Endodermal cell (in vitro differentiated cells): ENCODE data around the gene LSM14A. TPM values are rescaled to one million over a fixed set of nuclear protein-coding genes. Genes with fewer than 3 reads are reported as not detected.

Source experiments
- DNase-seq: peaks from one replicate; pipeline ENCODE4 v3.0.0-alpha.2; 2017
- H3K27ac ChIP-seq: 2 replicates; pipeline ENCODE4 v1.5.1; 2013; ENCODE audit warnings: mild to moderate bottlenecking, low read depth, low read length, moderate library complexity
- H3K27me3 ChIP-seq: 2 replicates; pipeline ENCODE4 v1.6.1; 2013; ENCODE audit warnings: mild to moderate bottlenecking, low read length, moderate library complexity; ENCODE audit not compliant: insufficient read depth, control insufficient read depth, poor library complexity, severe bottlenecking
- H3K36me3 ChIP-seq: 2 replicates; pipeline ENCODE4 v1.7.0; 2013; ENCODE audit warnings: mild to moderate bottlenecking, low read length, moderate library complexity; ENCODE audit not compliant: control insufficient read depth, insufficient read depth
- H3K4me1 ChIP-seq: one replicate; pipeline ENCODE4 v1.7.0; 2013; ENCODE audit warnings: low read length; ENCODE audit not compliant: control insufficient read depth, insufficient read depth
- H3K4me3 ChIP-seq: 2 replicates; pipeline ENCODE4 v1.5.1; 2013; ENCODE audit warnings: mild to moderate bottlenecking, low read length, moderate library complexity
- H3K9ac ChIP-seq: 2 replicates; pipeline ENCODE4 v1.6.1; 2013; ENCODE audit warnings: mild to moderate bottlenecking, low read length, moderate library complexity; ENCODE audit not compliant: poor library complexity, severe bottlenecking; ENCODE audit errors: extremely low read depth
- H3K9me3 ChIP-seq: 2 replicates; pipeline ENCODE4 v1.6.1; 2013; ENCODE audit warnings: mild to moderate bottlenecking, low read length, moderate library complexity; ENCODE audit not compliant: control insufficient read depth
- H3K27ac Mint-ChIP-seq: 2 replicates; pipeline ENCODE4 v1.8.0; 2020; ENCODE audit warnings: mixed read lengths
- H3K27me3 Mint-ChIP-seq: 2 replicates; pipeline ENCODE4 v1.8.0; 2021; ENCODE audit warnings: mild to moderate bottlenecking, mixed read lengths; ENCODE audit not compliant: insufficient read depth
- H3K36me3 Mint-ChIP-seq: 2 replicates; pipeline ENCODE4 v1.8.0; 2020; ENCODE audit warnings: low read depth, mixed read lengths
- H3K4me1 Mint-ChIP-seq: 2 replicates; pipeline ENCODE4 v1.8.0; 2020; ENCODE audit warnings: mixed read lengths
- H3K4me3 Mint-ChIP-seq: 2 replicates; pipeline ENCODE4 v1.8.0; 2020; ENCODE audit warnings: mild to moderate bottlenecking, moderate library complexity, mixed read lengths
- H3K9me3 Mint-ChIP-seq: 2 replicates; pipeline ENCODE4 v1.8.0; 2020; ENCODE audit warnings: mild to moderate bottlenecking, mixed read lengths
- CTCF ChIP-seq: fragments of 200-600 bp; sonication (generic); conservative IDR thresholded peaks from 2 replicates; pipeline ENCODE4 v1.5.0; 2021; ENCODE audit warnings: antibody characterized with exemption, mild to moderate bottlenecking
- WGBS, 2 experiments: methylation state at CpG; one replicate each; pipeline versions ENCODE4 v1.1.5 to v1.1.7; 2013; ENCODE audit warnings: missing lambda C conversion rate in 2 of 2, mixed read lengths in 1 of 2; ENCODE audit not compliant: insufficient coverage in 1 of 2, insufficient read length in 1 of 2; 5-methylcytosine and 5-hydroxymethylcytosine counted together
- total RNA-seq, 2 donors: library from RNA; stranded (reverse); fragmentation: NEBNext Ultra II Directional in 1 of 2; extraction: Animal tissue kit (Norgen Biotek cat#: 25700) in 1 of 2; gene quantifications; 2 replicates in 1 of 2; 3 replicates in 1 of 2; pipeline ENCODE4 v1.2.1, GENCODE V29; 2021

Gene LSM14A
- total RNA-seq, 2 donors from 2014 or later = 188 to 192 TPM

- no peak overlapping the region for H3K4me3 ChIP-seq
- H3K27ac Mint-ChIP-seq = no peak overlapping the region
- H3K27me3 ChIP-seq = no peaks in the 10 kb centered on the region
- no peak for DNase-seq
- 93 to 97% methylated on average over 8 to 16 of the region's 17 CpGs for WGBS, 2 experiments
- no peak overlapping the region for H3K9ac ChIP-seq
- H3K4me1 Mint-ChIP-seq = peaks cover 2% of the 10 kb centered on the region
- H3K36me3 Mint-ChIP-seq = peaks cover 4% of the 10 kb centered on the region
- no peak for TF ChIP-seq CTCF
- H3K36me3 ChIP-seq = no peaks in the 10 kb centered on the region
- H3K27me3 Mint-ChIP-seq = no peaks in the 10 kb centered on the region
- H3K4me3 Mint-ChIP-seq = no peak overlapping the region
- H3K27ac ChIP-seq = no peak overlapping the region
- no peaks in the 10 kb centered on the region for H3K4me1 ChIP-seq
- H3K9me3 ChIP-seq = no peaks in the 10 kb centered on the region
- H3K9me3 Mint-ChIP-seq = no peaks in the 10 kb centered on the region
These were observed 71.7 kb downstream of the LSM14A start for GRCh38 chr19:34243876-34244578.

- no peak for DNase-seq
- Mint-ChIP-seq H3K4me1 (peaks cover 2% of the 10 kb centered on the region), H3K27me3 (no peaks in the 10 kb centered on the region), H3K36me3 (peaks cover under 1% of the 10 kb centered on the region), H3K27ac (no peak overlapping the region), H3K9me3 (no peaks in the 10 kb centered on the region), H3K4me3 (no peak overlapping the region)
- no peaks in the 10 kb centered on the region for H3K9me3 ChIP-seq
- no peak overlapping the region for H3K4me3 ChIP-seq
- no peaks in the 10 kb centered on the region for H3K27me3 ChIP-seq
- no peaks in the 10 kb centered on the region for H3K36me3 ChIP-seq
- no peak overlapping the region for H3K9ac ChIP-seq
- peak; percentile 14 for TF ChIP-seq CTCF
- WGBS, 2 experiments = 94 to 95% methylated on average over 10 to 13 of the region's 13 CpGs
- H3K4me1 ChIP-seq = no peaks in the 10 kb centered on the region
- H3K27ac ChIP-seq = no peak overlapping the region
These were observed 72.5 kb downstream of the LSM14A start for GRCh38 chr19:34244611-34245299.

- H3K9me3 ChIP-seq = no peaks in the 10 kb centered on the region
- no peak overlapping the region for H3K4me3 ChIP-seq
- Mint-ChIP-seq H3K27ac (no peak overlapping the region), H3K27me3 (no peaks in the 10 kb centered on the region), H3K4me1 (peaks cover 2% of the 10 kb centered on the region), H3K36me3 (no peaks in the 10 kb centered on the region), H3K9me3 (no peaks in the 10 kb centered on the region), H3K4me3 (no peak overlapping the region)
- no peak for TF ChIP-seq CTCF
- H3K27ac ChIP-seq = no peak overlapping the region
- DNase-seq = no peak
- 65 to 80% methylated on average over 2 to 4 of the region's 4 CpGs for WGBS, 2 experiments
- no peaks in the 10 kb centered on the region for H3K36me3 ChIP-seq
- no peaks in the 10 kb centered on the region for H3K4me1 ChIP-seq
- no peak overlapping the region for H3K9ac ChIP-seq
- H3K27me3 ChIP-seq = no peaks in the 10 kb centered on the region
These were observed 74.0 kb downstream of the LSM14A start for GRCh38 chr19:34246340-34246739.
